ENCODE measurements around the gene SLC6A6. TPM values are rescaled to one million over a fixed set of nuclear protein-coding genes. Genes with fewer than 3 reads are reported as not detected.

The SLC6A6 gene
- total RNA-seq, 1 donor from 2014 or later: 5.7 TPM

- peaks cover 0 to 2% (median 0%) of the 10 kb centered on the region in 3 donors for H3K27me3 ChIP-seq (ENCODE audit: control insufficient read depth in 3 of 3, insufficient read depth in 3 of 3, low read length in 3 of 3)
- no peak overlapping the region for H3K4me3 ChIP-seq (ENCODE audit: low read length in 3 of 3)
- no peak overlapping the region for H3K27ac ChIP-seq (ENCODE audit: low read depth, low read length)
- no peaks in the 10 kb centered on the region for H3K9me3 ChIP-seq (ENCODE audit: control insufficient read depth in 3 of 3, low read length in 3 of 3)
- peaks cover under 1 to 20% (median 12%) of the 10 kb centered on the region in 3 donors for H3K36me3 ChIP-seq (ENCODE audit: control insufficient read depth in 3 of 3, insufficient read depth in 3 of 3, low read length in 3 of 3)
- H3K9ac ChIP-seq (ENCODE audit: low read depth in 1 of 3, low read length in 3 of 3): no peak overlapping the region
- H3K4me1 ChIP-seq (ENCODE audit: control insufficient read depth in 3 of 3, insufficient read depth in 3 of 3, low read length in 3 of 3): peaks cover 47 to 61% (median 55%) of the 10 kb centered on the region in 3 donors
Observed at GRCh38 chr3:14457481-14457880, 55.1 kb downstream of the SLC6A6 start.

GRCh38 chr3:14457999-14458398 is 55.6 kb downstream of the SLC6A6 start:
- Histone ChIP-seq H3K27ac (ENCODE audit: low read depth, low read length) (no peak overlapping the region), H3K9ac (ENCODE audit: low read depth in 1 of 3, low read length in 3 of 3) (no peak overlapping the region), H3K36me3 (ENCODE audit: control insufficient read depth in 3 of 3, insufficient read depth in 3 of 3, low read length in 3 of 3) (peaks cover 6 to 25% (median 17%) of the 10 kb centered on the region in 3 donors), H3K4me3 (ENCODE audit: low read length in 3 of 3) (no peak overlapping the region), H3K27me3 (ENCODE audit: control insufficient read depth in 3 of 3, insufficient read depth in 3 of 3, low read length in 3 of 3) (peaks cover 0 to 2% (median 0%) of the 10 kb centered on the region in 3 donors), H3K4me1 (ENCODE audit: control insufficient read depth in 3 of 3, insufficient read depth in 3 of 3, low read length in 3 of 3) (peaks cover 44 to 57% (median 49%) of the 10 kb centered on the region in 3 donors), H3K9me3 (ENCODE audit: control insufficient read depth in 3 of 3, low read length in 3 of 3) (no peaks in the 10 kb centered on the region)

- Histone ChIP-seq H3K9me3 (ENCODE audit: control insufficient read depth in 3 of 3, low read length in 3 of 3) (no peaks in the 10 kb centered on the region), H3K27ac (ENCODE audit: low read depth, low read length) (no peak overlapping the region), H3K4me3 (ENCODE audit: low read length in 3 of 3) (no peak overlapping the region), H3K36me3 (ENCODE audit: control insufficient read depth in 3 of 3, insufficient read depth in 3 of 3, low read length in 3 of 3) (peaks cover 10 to 30% (median 19%) of the 10 kb centered on the region in 3 donors), H3K27me3 (ENCODE audit: control insufficient read depth in 3 of 3, insufficient read depth in 3 of 3, low read length in 3 of 3) (peaks cover 0 to 2% (median 0%) of the 10 kb centered on the region in 3 donors), H3K9ac (ENCODE audit: low read depth in 1 of 3, low read length in 3 of 3) (no peak overlapping the region), H3K4me1 (ENCODE audit: control insufficient read depth in 3 of 3, insufficient read depth in 3 of 3, low read length in 3 of 3) (peaks cover 37 to 50% (median 43%) of the 10 kb centered on the region in 3 donors)
Observed at GRCh38 chr3:14458434-14459275, 56.2 kb downstream of the SLC6A6 start.

- no peaks in the 10 kb centered on the region for H3K9me3 ChIP-seq (ENCODE audit: control insufficient read depth in 3 of 3, low read length in 3 of 3)
- peaks cover 13 to 36% (median 26%) of the 10 kb centered on the region in 3 donors for H3K36me3 ChIP-seq (ENCODE audit: control insufficient read depth in 3 of 3, insufficient read depth in 3 of 3, low read length in 3 of 3)
- H3K27me3 ChIP-seq (ENCODE audit: control insufficient read depth in 3 of 3, insufficient read depth in 3 of 3, low read length in 3 of 3): peaks cover 0 to 2% (median 0%) of the 10 kb centered on the region in 3 donors
- H3K27ac ChIP-seq (ENCODE audit: low read depth, low read length): no peak overlapping the region
- H3K4me1 ChIP-seq (ENCODE audit: control insufficient read depth in 3 of 3, insufficient read depth in 3 of 3, low read length in 3 of 3): peaks cover 30 to 43% (median 36%) of the 10 kb centered on the region in 3 donors
- no peak overlapping the region for H3K4me3 ChIP-seq (ENCODE audit: low read length in 3 of 3)
- no peak overlapping the region for H3K9ac ChIP-seq (ENCODE audit: low read depth in 1 of 3, low read length in 3 of 3)
Observed at GRCh38 chr3:14459384-14459783, 57.0 kb downstream of the SLC6A6 start.

GRCh38 chr3:14459787-14460186 is 57.4 kb downstream of the SLC6A6 start:
- Histone ChIP-seq H3K36me3 (ENCODE audit: control insufficient read depth in 3 of 3, insufficient read depth in 3 of 3, low read length in 3 of 3) (peaks cover 16 to 40% (median 30%) of the 10 kb centered on the region in 3 donors), H3K9me3 (ENCODE audit: control insufficient read depth in 3 of 3, low read length in 3 of 3) (no peaks in the 10 kb centered on the region)

GRCh38 chr3:14460342-14461005 is 58.1 kb downstream of the SLC6A6 start:
- peak overlapping the region in 1 of 3 donors; percentile 70 for H3K9ac ChIP-seq (ENCODE audit: low read depth in 1 of 3, low read length in 3 of 3)
- H3K27ac ChIP-seq (ENCODE audit: low read depth, low read length): peak overlapping the region; percentile 64
- peaks cover 22 to 40% (median 32%) of the 10 kb centered on the region in 3 donors for H3K36me3 ChIP-seq (ENCODE audit: control insufficient read depth in 3 of 3, insufficient read depth in 3 of 3, low read length in 3 of 3)
- peaks cover 20 to 32% (median 25%) of the 10 kb centered on the region in 3 donors for H3K4me1 ChIP-seq (ENCODE audit: control insufficient read depth in 3 of 3, insufficient read depth in 3 of 3, low read length in 3 of 3)
- H3K4me3 ChIP-seq (ENCODE audit: low read length in 3 of 3): no peak overlapping the region
- peaks cover 0 to 2% (median 0%) of the 10 kb centered on the region in 3 donors for H3K27me3 ChIP-seq (ENCODE audit: control insufficient read depth in 3 of 3, insufficient read depth in 3 of 3, low read length in 3 of 3)
- no peaks in the 10 kb centered on the region for H3K9me3 ChIP-seq (ENCODE audit: control insufficient read depth in 3 of 3, low read length in 3 of 3)

More at GRCh38 chr3:14459787-14460186, 57.4 kb downstream of the SLC6A6 start:
- Histone ChIP-seq H3K27me3 (ENCODE audit: control insufficient read depth in 3 of 3, insufficient read depth in 3 of 3, low read length in 3 of 3) (peaks cover 0 to 2% (median 0%) of the 10 kb centered on the region in 3 donors), H3K4me3 (ENCODE audit: low read length in 3 of 3) (no peak overlapping the region), H3K9ac (ENCODE audit: low read depth in 1 of 3, low read length in 3 of 3) (peak overlapping the region in 1 of 3 donors; percentile 70), H3K4me1 (ENCODE audit: control insufficient read depth in 3 of 3, insufficient read depth in 3 of 3, low read length in 3 of 3) (peaks cover 26 to 39% (median 32%) of the 10 kb centered on the region in 3 donors), H3K27ac (ENCODE audit: low read depth, low read length) (no peak overlapping the region)

- no peaks in the 10 kb centered on the region for H3K9me3 ChIP-seq (ENCODE audit: control insufficient read depth in 3 of 3, low read length in 3 of 3)
- no peak overlapping the region for H3K4me3 ChIP-seq (ENCODE audit: low read length in 3 of 3)
- H3K36me3 ChIP-seq (ENCODE audit: control insufficient read depth in 3 of 3, insufficient read depth in 3 of 3, low read length in 3 of 3): peaks cover 25 to 40% (median 32%) of the 10 kb centered on the region in 3 donors
- H3K27me3 ChIP-seq (ENCODE audit: control insufficient read depth in 3 of 3, insufficient read depth in 3 of 3, low read length in 3 of 3): no peaks in the 10 kb centered on the region
- H3K9ac ChIP-seq (ENCODE audit: low read depth in 1 of 3, low read length in 3 of 3): peak overlapping the region in 2 of 3 donors; percentile 14 to 70
- H3K4me1 ChIP-seq (ENCODE audit: control insufficient read depth in 3 of 3, insufficient read depth in 3 of 3, low read length in 3 of 3): peaks cover 16 to 25% (median 19%) of the 10 kb centered on the region in 3 donors
- H3K27ac ChIP-seq (ENCODE audit: low read depth, low read length): peak overlapping the region; percentile 64
Observed at GRCh38 chr3:14461006-14461747, 58.8 kb downstream of the SLC6A6 start.

GRCh38 chr3:14461748-14462324 is 59.4 kb downstream of the SLC6A6 start:
- Histone ChIP-seq H3K27me3 (ENCODE audit: control insufficient read depth in 3 of 3, insufficient read depth in 3 of 3, low read length in 3 of 3) (no peaks in the 10 kb centered on the region), H3K4me1 (ENCODE audit: control insufficient read depth in 3 of 3, insufficient read depth in 3 of 3, low read length in 3 of 3) (peaks cover 16 to 21% (median 19%) of the 10 kb centered on the region in 3 donors), H3K36me3 (ENCODE audit: control insufficient read depth in 3 of 3, insufficient read depth in 3 of 3, low read length in 3 of 3) (peaks cover 28 to 47% (median 38%) of the 10 kb centered on the region in 3 donors), H3K9me3 (ENCODE audit: control insufficient read depth in 3 of 3, low read length in 3 of 3) (no peaks in the 10 kb centered on the region), H3K27ac (ENCODE audit: low read depth, low read length) (no peak overlapping the region), H3K9ac (ENCODE audit: low read depth in 1 of 3, low read length in 3 of 3) (no peak overlapping the region), H3K4me3 (ENCODE audit: low read length in 3 of 3) (no peak overlapping the region)

- Histone ChIP-seq H3K27me3 (ENCODE audit: control insufficient read depth in 3 of 3, insufficient read depth in 3 of 3, low read length in 3 of 3) (no peaks in the 10 kb centered on the region), H3K4me3 (ENCODE audit: low read length in 3 of 3) (no peak overlapping the region), H3K4me1 (ENCODE audit: control insufficient read depth in 3 of 3, insufficient read depth in 3 of 3, low read length in 3 of 3) (peaks cover 16 to 21% (median 20%) of the 10 kb centered on the region in 3 donors), H3K36me3 (ENCODE audit: control insufficient read depth in 3 of 3, insufficient read depth in 3 of 3, low read length in 3 of 3) (peaks cover 35 to 54% (median 46%) of the 10 kb centered on the region in 3 donors), H3K9ac (ENCODE audit: low read depth in 1 of 3, low read length in 3 of 3) (no peak overlapping the region), H3K27ac (ENCODE audit: low read depth, low read length) (no peak overlapping the region), H3K9me3 (ENCODE audit: control insufficient read depth in 3 of 3, low read length in 3 of 3) (no peaks in the 10 kb centered on the region)
Observed at GRCh38 chr3:14462738-14463137, 60.3 kb downstream of the SLC6A6 start.

Measured in skeletal muscle tissue (tissue), 4 donors.